Right lung (tissue), 5 donors: ENCODE data around the gene FSTL4. TPM values are rescaled to one million over a fixed set of nuclear protein-coding genes. Genes with fewer than 3 reads are reported as not detected.

Source experiments
- DNase-seq, 2 donors: peaks; one replicate each; pipeline ENCODE4 v3.0.0-alpha.2; 2013
- polyA plus RNA-seq, 5 donors: library from polyadenylated mRNA; unstranded; fragments of 120-200 nt; gene quantifications; one replicate each; pipeline versions ENCODE4 v1.2.1 to v1.2.3, GENCODE V29; 2013; ENCODE audit warnings: inconsistent platforms in 1 of 5, low replicate concordance in 1 of 5; ENCODE audit not compliant: insufficient read length in 5 of 5, insufficient read depth in 1 of 5

FSTL4 gene
- polyA plus RNA-seq, 5 donors: 0.14 to 0.27 (median 0.19) TPM; not detected in 1

GRCh38 chr5:133266966-133267365 is 345.4 kb downstream of the FSTL4 start:
- no peak for DNase-seq

- no peak for DNase-seq
These were observed 345.8 kb downstream of the FSTL4 start for GRCh38 chr5:133266527-133266878.

GRCh38 chr5:133265720-133266526 is 346.4 kb downstream of the FSTL4 start:
- DNase-seq: no peak

GRCh38 chr5:133265257-133265656 is 347.1 kb downstream of the FSTL4 start:
- DNase-seq: no peak

GRCh38 chr5:133262690-133263089 is 349.7 kb downstream of the FSTL4 start:
- no peak for DNase-seq

- no peak for DNase-seq
These were observed 350.3 kb downstream of the FSTL4 start for GRCh38 chr5:133261993-133262392.

- no peak for DNase-seq
These were observed 351.6 kb downstream of the FSTL4 start for GRCh38 chr5:133260715-133261114.

- DNase-seq: no peak
These were observed 352.9 kb downstream of the FSTL4 start for GRCh38 chr5:133259199-133259997.

- DNase-seq: no peak
These were observed 354.4 kb downstream of the FSTL4 start for GRCh38 chr5:133257977-133258376.

GRCh38 chr5:133256276-133256675 is 356.1 kb downstream of the FSTL4 start:
- DNase-seq: no peak

GRCh38 chr5:133254803-133255202 is 357.5 kb downstream of the FSTL4 start:
- no peak for DNase-seq

- no peak for DNase-seq
These were observed 358.7 kb downstream of the FSTL4 start for GRCh38 chr5:133253671-133254070.

GRCh38 chr5:133253070-133253469 is 359.3 kb downstream of the FSTL4 start:
- no peak for DNase-seq

- DNase-seq: no peak
These were observed 360.2 kb downstream of the FSTL4 start for GRCh38 chr5:133252133-133252480.

- no peak for DNase-seq
These were observed 360.8 kb downstream of the FSTL4 start for GRCh38 chr5:133251296-133252132.

GRCh38 chr5:133250527-133250926 is 361.8 kb downstream of the FSTL4 start:
- DNase-seq: no peak

- DNase-seq: no peak
These were observed 362.7 kb downstream of the FSTL4 start for GRCh38 chr5:133249593-133249992.

GRCh38 chr5:133247881-133248624 is 364.3 kb downstream of the FSTL4 start:
- DNase-seq: no peak

GRCh38 chr5:133247151-133247709 is 365.1 kb downstream of the FSTL4 start:
- DNase-seq: no peak

- no peak for DNase-seq
These were observed 365.8 kb downstream of the FSTL4 start for GRCh38 chr5:133246376-133247150.

- DNase-seq: no peak
These were observed 366.3 kb downstream of the FSTL4 start for GRCh38 chr5:133246053-133246370.
